GM12878 (cell line): ENCODE data around the gene NEGR1. TPM values are rescaled to one million over a fixed set of nuclear protein-coding genes. Genes with fewer than 3 reads are reported as not detected.

Experiments used
- ATAC-seq: fragments of 200-7000 bp; cut with Tn5 transposase; 3 replicates; pipeline ENCODE4 v1.9.1; 2020; ENCODE audit warnings: mild to moderate bottlenecking, moderate library complexity
- BruUV-seq: library from RNA; stranded (reverse); fragments of 400-500 nt; replicated peaks from 2 replicates; lab custom pipeline; 2021; lab: Mats Ljungman, UMichigan
- CTCF ChIA-PET: fragments of 300-600 bp; sonication (Branson Sonifier 250); formaldehyde crosslinking; extraction: SDS; loops from one replicate; lab custom pipeline; 2021; ENCODE audit warnings: inconsistent platforms; lab: Yijun Ruan, JAX
- POLR2A ChIA-PET: fragments of 350-600 bp; formaldehyde crosslinking; extraction: SDS; loops from one replicate; lab custom pipeline; 2021; ENCODE audit warnings: inconsistent platforms; lab: Charles Lee
- RAD21 ChIA-PET: fragments of 300-600 bp; sonication (Branson Sonifier 250); formaldehyde crosslinking; loops from one replicate; lab custom pipeline; 2023; ENCODE audit warnings: antibody characterized with exemption; ENCODE audit not compliant: unreplicated experiment; lab: Charles Lee
- SMC1A ChIA-PET: fragments of 300-600 bp; sonication (Branson Sonifier 250); formaldehyde crosslinking; loops from one replicate; lab custom pipeline; 2023; ENCODE audit not compliant: unreplicated experiment, uncharacterized antibody; lab: Charles Lee
- DNase-seq: peaks from one replicate; pipeline ENCODE4 v3.0.0-alpha.2; 2011; ENCODE audit warnings: low read depth, low spot score
- FAIRE-seq: peaks from 3 replicates; lab custom pipeline; 2011; peaks lifted over from hg19 to GRCh38; lab: Jason Lieb, UNC
- H2AFZ ChIP-seq: 2 replicates; pipeline ENCODE4 v1.6.0; 2011; ENCODE audit warnings: low read depth, low read length, control low read depth; ENCODE audit not compliant: control insufficient read depth
- H3K27ac ChIP-seq: 2 replicates; pipeline ENCODE4 v1.5.1; 2011; ENCODE audit warnings: control low read depth; ENCODE audit not compliant: control insufficient read depth, insufficient read depth
- H3K27me3 ChIP-seq, 2 experiments: replicated peaks in 1 of 2; 2 replicates each; pipeline versions ENCODE4 v1.6.0 to v1.6.1; 2011; ENCODE audit warnings: low read length in 1 of 2; ENCODE audit not compliant: control insufficient read depth in 2 of 2, insufficient read depth in 2 of 2
- H3K36me3 ChIP-seq, 2 experiments: 2 replicates each; pipeline ENCODE4 v1.5.1; 2011; ENCODE audit warnings: low read length in 1 of 2; ENCODE audit not compliant: control insufficient read depth in 2 of 2, insufficient read depth in 2 of 2
- H3K4me1 ChIP-seq: 2 replicates; pipeline ENCODE4 v1.6.1; 2011; ENCODE audit warnings: mild to moderate bottlenecking, low read length, moderate library complexity, mixed read lengths; ENCODE audit not compliant: control insufficient read depth, insufficient read depth
- H3K4me2 ChIP-seq: 2 replicates; pipeline ENCODE4 v1.6.0; 2011; ENCODE audit warnings: control low read depth; ENCODE audit not compliant: control insufficient read depth, insufficient read depth
- H3K4me3 ChIP-seq: fragments of 200-600 bp; sonication (generic); 2 replicates; pipeline ENCODE4 v1.5.1; 2016
- H3K79me2 ChIP-seq: 2 replicates; pipeline ENCODE4 v1.6.0; 2011; ENCODE audit warnings: low read length; ENCODE audit not compliant: control insufficient read depth, insufficient read depth
- H3K9ac ChIP-seq: 2 replicates; pipeline ENCODE4 v1.8.0; 2011; ENCODE audit warnings: low read length, control low read depth, mixed read lengths; ENCODE audit not compliant: control insufficient read depth, insufficient read depth
- H3K9me3 ChIP-seq: replicated peaks from 3 replicates; pipeline ENCODE4 v1.5.1; 2011; ENCODE audit warnings: mild to moderate bottlenecking, low read length; ENCODE audit not compliant: control insufficient read depth, insufficient read depth
- H4K20me1 ChIP-seq: 2 replicates; pipeline ENCODE4 v1.6.0; 2011; ENCODE audit not compliant: control insufficient read depth, insufficient read depth
- EZH2 ChIP-seq: IDR thresholded peaks from 2 replicates; pipeline ENCODE4 v1.6.1; 2012; ENCODE audit warnings: low read depth, mild to moderate bottlenecking, control low read depth, inconsistent platforms, low read length, borderline replicate concordance; ENCODE audit not compliant: control insufficient read depth
- KAT2A ChIP-seq: conservative IDR thresholded peaks from 2 replicates; pipeline ENCODE4 v1.6.1; 2011; ENCODE audit warnings: low read depth, low read length; ENCODE audit not compliant: control insufficient read depth
- KLF5 ChIP-seq: fragments of 450-650 bp; IDR thresholded peaks from 2 replicates; pipeline ENCODE4 v1.6.1; 2014; ENCODE audit warnings: mild to moderate bottlenecking; ENCODE audit not compliant: partially characterized antibody
- SP1 ChIP-seq: IDR thresholded peaks from one replicate; pipeline ENCODE4 v1.6.1; 2011; ENCODE audit warnings: low read depth, low read length
- STAT3 ChIP-seq: IDR thresholded peaks from 2 replicates; pipeline ENCODE4 v1.6.1; 2011; ENCODE audit warnings: low read depth, low read length, improper control_type of control experiment
- YBX1 ChIP-seq: fragments of 450-650 bp; IDR thresholded peaks from 2 replicates; pipeline ENCODE4 v1.6.1; 2016; ENCODE audit warnings: antibody characterized with exemption
- ZNF622 ChIP-seq: fragments of 450-650 bp; IDR thresholded peaks from 2 replicates; pipeline ENCODE4 v1.6.1; 2017; ENCODE audit warnings: mild to moderate bottlenecking, inconsistent platforms
- WGBS: methylation state at CpG from one replicate; pipeline ENCODE4 v1.1.6; 2016; ENCODE audit warnings: low lambda C conversion rate; ENCODE audit not compliant: insufficient replicate concordance, insufficient coverage; ENCODE audit errors: missing lambda C conversion rate; 5-methylcytosine and 5-hydroxymethylcytosine counted together
- in situ Hi-C: fragments of 300-500 bp; cut with MboI; formaldehyde crosslinking; loops from 9 replicates; pipeline ENCODE4 v1.14.3; 2018; ENCODE audit warnings: mixed read lengths
- intact Hi-C: fragments of 100-400 bp; cut with micrococcal nuclease; formaldehyde crosslinking; loops from one replicate; pipeline ENCODE4 v1.14.2; 2022; ENCODE audit not compliant: unreplicated experiment
- polyA plus RNA-seq, 11 experiments: library from polyadenylated mRNA; depleted of rRNA in 4 of 11; unstranded in 6 of 11; stranded (reverse) in 5 of 11; fragments of >200 nt; fragmentation: Nextera tagmentation in 4 of 11; fragmentation: Illumina TruSeq in 1 of 11; extraction: Ambion mirVana in 4 of 11; extraction: Trizol in 1 of 11; gene quantifications; 1 replicate in 1 of 11; 2 replicates in 10 of 11; pipeline versions ENCODE4 v1.2.1 to v1.2.3, GENCODE V29; 2011 to 2016; ENCODE audit warnings: inconsistent platforms in 2 of 11, missing spikeins in 2 of 11, low read depth in 1 of 11
- total RNA-seq, 4 experiments: library from RNA; depleted of rRNA in 3 of 4; stranded (reverse); fragments of >200 nt in 3 of 4; fragmentation: Illumina TruSeq in 1 of 4; extraction: Trizol in 1 of 4; gene quantifications; 2 replicates each; pipeline versions ENCODE4 v1.2.1 to v1.2.3, GENCODE V29; 2013 to 2021
- TF ChIP-seq, protein P1 (sequence below): fragments of 450-650 bp; IDR thresholded peaks from 2 replicates; pipeline ENCODE4 v1.6.1; 2017; ENCODE audit warnings: mild to moderate bottlenecking

The NEGR1 gene
- total and polyA plus RNA-seq, 10 of the 15 experiments (the other 5 are each of a cell fraction or from before 2014, with no cell fraction given) = under 0.01 to 0.03 (median 0.01) TPM; not detected in 7

DNA sequence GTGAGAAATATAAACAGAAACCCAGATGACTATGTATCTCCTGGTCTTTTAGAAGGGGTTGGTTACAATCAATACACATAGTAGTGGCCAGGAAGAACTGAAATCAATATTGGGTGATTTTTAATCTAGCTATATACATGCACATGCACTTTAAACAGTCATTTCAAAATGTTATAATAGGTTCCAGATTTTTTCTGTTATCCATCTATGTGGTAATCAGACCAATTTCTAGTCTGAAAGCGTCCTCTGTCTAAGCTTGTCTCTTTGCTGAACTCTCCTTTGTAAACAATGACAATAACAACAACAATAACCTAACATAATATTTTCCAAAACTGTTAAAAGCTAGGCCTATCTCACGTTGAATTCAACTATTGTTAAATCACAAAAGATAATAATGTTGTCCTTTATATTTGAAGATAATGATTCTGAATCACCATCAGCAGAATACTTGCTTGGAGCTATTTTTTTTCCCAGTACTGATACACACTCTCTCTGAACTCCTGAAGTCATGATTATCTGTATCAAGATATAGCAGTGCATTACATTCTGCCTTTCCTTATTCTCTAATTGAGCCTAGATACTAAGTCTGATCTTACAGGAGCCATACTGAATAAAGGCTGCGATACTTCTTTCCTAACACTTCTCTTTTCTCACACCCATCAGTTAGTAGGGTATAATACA lies 704.7 kb downstream of the NEGR1 start:
- DNase-seq (no peak), FAIRE-seq (no peak), ATAC-seq (no peak)
- POLR2A ChIA-PET = no interaction called here
- Histone ChIP-seq H2AFZ (no peak overlapping the region), H3K27me3 (no peaks in the 10 kb centered on the region), H4K20me1 (no peaks in the 10 kb centered on the region), H3K36me3 (no peaks in the 10 kb centered on the region), H3K9ac (no peak overlapping the region), H3K79me2 (no peaks in the 10 kb centered on the region), H3K27ac (no peak overlapping the region), H3K4me1 (no peaks in the 10 kb centered on the region), H3K9me3 (no peaks in the 10 kb centered on the region), H3K4me3 (no peak overlapping the region), H3K4me2 (no peak overlapping the region)
- SMC1A ChIA-PET = interaction anchor here (0.7 kb wide), 1 partner anchor 70 kb away, joined by 3 read pairs; no protein-coding TSS in a partner anchor
- in situ Hi-C loops (loop anchor here (25.0 kb wide), 1 partner anchor 460 kb away; no protein-coding TSS in a partner anchor), intact Hi-C loops (no loop called here)
- CTCF ChIA-PET = no interaction called here
- WGBS = 0% methylated on average over 3 of the region's 3 CpGs
- TF ChIP-seq STAT3 (no peak), YBX1 (no peak), KLF5 (no peak), ZNF622 (no peak), EZH2 (no peak), SP1 (no peak), KAT2A (no peak)
- TF ChIP-seq, protein P1, sequence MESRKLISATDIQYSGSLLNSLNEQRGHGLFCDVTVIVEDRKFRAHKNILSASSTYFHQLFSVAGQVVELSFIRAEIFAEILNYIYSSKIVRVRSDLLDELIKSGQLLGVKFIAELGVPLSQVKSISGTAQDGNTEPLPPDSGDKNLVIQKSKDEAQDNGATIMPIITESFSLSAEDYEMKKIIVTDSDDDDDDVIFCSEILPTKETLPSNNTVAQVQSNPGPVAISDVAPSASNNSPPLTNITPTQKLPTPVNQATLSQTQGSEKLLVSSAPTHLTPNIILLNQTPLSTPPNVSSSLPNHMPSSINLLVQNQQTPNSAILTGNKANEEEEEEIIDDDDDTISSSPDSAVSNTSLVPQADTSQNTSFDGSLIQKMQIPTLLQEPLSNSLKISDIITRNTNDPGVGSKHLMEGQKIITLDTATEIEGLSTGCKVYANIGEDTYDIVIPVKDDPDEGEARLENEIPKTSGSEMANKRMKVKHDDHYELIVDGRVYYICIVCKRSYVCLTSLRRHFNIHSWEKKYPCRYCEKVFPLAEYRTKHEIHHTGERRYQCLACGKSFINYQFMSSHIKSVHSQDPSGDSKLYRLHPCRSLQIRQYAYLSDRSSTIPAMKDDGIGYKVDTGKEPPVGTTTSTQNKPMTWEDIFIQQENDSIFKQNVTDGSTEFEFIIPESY = no peak
- no TSS peak for BruUV-seq
- RAD21 ChIA-PET = no interaction called here
